IMR-90 (cell line): ENCODE data around the gene CNIH1. TPM values are rescaled to one million over a fixed set of nuclear protein-coding genes. Genes with fewer than 3 reads are reported as not detected.

Experiments
- ATAC-seq: fragments of 200-7000 bp; cut with Tn5 transposase; 2 replicates; pipeline ENCODE4 v1.9.1; 2020; ENCODE audit warnings: low read depth, mild to moderate bottlenecking, moderate library complexity
- BruUV-seq: library from RNA; stranded (reverse); fragments of 400-500 nt; replicated peaks from 2 replicates; lab custom pipeline; 2021; lab: Mats Ljungman, UMichigan
- CTCF ChIA-PET: fragments of 300-600 bp; formaldehyde crosslinking; extraction: SDS; loops from one replicate; lab custom pipeline; 2021; ENCODE audit warnings: antibody characterized with exemption; lab: Yijun Ruan, JAX
- POLR2A ChIA-PET: fragments of 300-600 bp; sonication (Branson Sonifier 250); formaldehyde crosslinking; loops from one replicate; lab custom pipeline; 2022; ENCODE audit warnings: antibody characterized with exemption; ENCODE audit not compliant: unreplicated experiment; lab: Charles Lee
- DNase-seq: peaks from one replicate; pipeline ENCODE4 v3.0.0; 2013
- H2AFZ ChIP-seq: replicated peaks from 2 replicates; pipeline ENCODE3; 2013; ENCODE audit warnings: low read length, mild to moderate bottlenecking; ENCODE audit not compliant: poor library complexity
- H2AK5ac ChIP-seq: 2 replicates; pipeline ENCODE4 v1.6.1; 2013; ENCODE audit warnings: low read depth, low read length, inconsistent platforms
- H2AK9ac ChIP-seq: replicated peaks from 2 replicates; pipeline ENCODE3; 2013; ENCODE audit warnings: mild to moderate bottlenecking, low read depth, low read length, moderate library complexity; ENCODE audit not compliant: poor library complexity
- H2BK120ac ChIP-seq: 2 replicates; pipeline ENCODE4 v1.6.1; 2013; ENCODE audit warnings: low read depth, low read length, inconsistent platforms
- H2BK15ac ChIP-seq: 3 replicates; pipeline ENCODE4 v1.6.1; 2013; ENCODE audit warnings: low read depth, low read length, inconsistent platforms
- H2BK20ac ChIP-seq: 2 replicates; pipeline ENCODE4 v1.6.1; 2013; ENCODE audit warnings: low read depth, mild to moderate bottlenecking, inconsistent platforms, low read length, moderate library complexity
- H2BK5ac ChIP-seq: 2 replicates; pipeline ENCODE4 v1.6.1; 2013; ENCODE audit warnings: mild to moderate bottlenecking, low read depth, low read length, inconsistent platforms; ENCODE audit not compliant: poor library complexity, severe bottlenecking
- H3K14ac ChIP-seq: replicated peaks from 2 replicates; pipeline ENCODE4 v1.6.1; 2013; ENCODE audit warnings: low read depth, low read length, inconsistent platforms
- H3K18ac ChIP-seq: 2 replicates; pipeline ENCODE4 v1.6.1; 2013; ENCODE audit warnings: low read depth, low read length, control low read depth
- H3K23ac ChIP-seq: 2 replicates; pipeline ENCODE4 v1.6.1; 2013; ENCODE audit warnings: low read depth, low read length, inconsistent platforms
- H3K27ac ChIP-seq: 2 replicates; pipeline ENCODE4 v1.5.1; 2013; ENCODE audit warnings: mild to moderate bottlenecking, control low read depth, low read length; ENCODE audit not compliant: insufficient read depth
- H3K27me3 ChIP-seq: 2 replicates; pipeline ENCODE4 v1.6.1; 2013; ENCODE audit warnings: low read length; ENCODE audit not compliant: control insufficient read depth, insufficient read depth
- H3K36me3 ChIP-seq: 2 replicates; pipeline ENCODE4 v1.6.1; 2013; ENCODE audit warnings: low read length, mixed read lengths; ENCODE audit not compliant: control insufficient read depth, insufficient read depth
- H3K4ac ChIP-seq: 2 replicates; pipeline ENCODE4 v1.6.1; 2013; ENCODE audit warnings: low read depth, low read length, inconsistent platforms
- H3K4me1 ChIP-seq: 2 replicates; pipeline ENCODE4 v1.6.1; 2013; ENCODE audit warnings: low read length, mixed read lengths; ENCODE audit not compliant: control insufficient read depth, insufficient read depth
- H3K4me2 ChIP-seq: 2 replicates; pipeline ENCODE4 v1.6.1; 2013; ENCODE audit warnings: low read depth, mild to moderate bottlenecking, control low read depth, low read length, moderate library complexity
- H3K4me3 ChIP-seq: 2 replicates; pipeline ENCODE4 v1.5.1; 2013; ENCODE audit warnings: low read depth, mild to moderate bottlenecking, control low read depth, low read length, moderate library complexity; ENCODE audit not compliant: insufficient read depth
- H3K56ac ChIP-seq: 2 replicates; pipeline ENCODE4 v1.6.1; 2013; ENCODE audit warnings: low read length, inconsistent platforms; ENCODE audit not compliant: insufficient read depth; ENCODE audit errors: extremely low read depth
- H3K79me1 ChIP-seq, 2 experiments: 2 replicates each; pipeline ENCODE4 v1.6.1; 2013; ENCODE audit warnings: low read length in 2 of 2, inconsistent platforms in 1 of 2, low read depth in 1 of 2
- H3K9ac ChIP-seq: 2 replicates; pipeline ENCODE4 v1.6.1; 2013; ENCODE audit warnings: low read depth, low read length, control low read depth
- H3K9me1 ChIP-seq: 2 replicates; pipeline ENCODE4 v1.6.1; 2013; ENCODE audit warnings: low read length, inconsistent platforms; ENCODE audit not compliant: insufficient read depth
- H3K9me3 ChIP-seq: 2 replicates; pipeline ENCODE4 v1.6.1; 2013; ENCODE audit warnings: low read length; ENCODE audit not compliant: control insufficient read depth, insufficient read depth
- H4K20me1 ChIP-seq: 2 replicates; pipeline ENCODE4 v1.6.1; 2013; ENCODE audit warnings: low read length, inconsistent platforms; ENCODE audit not compliant: insufficient read depth
- H4K5ac ChIP-seq: 2 replicates; pipeline ENCODE4 v1.6.1; 2013; ENCODE audit warnings: mild to moderate bottlenecking, low read depth, low read length, control low read depth
- H4K8ac ChIP-seq, 2 experiments: 2 replicates each; pipeline ENCODE4 v1.6.1; 2013; ENCODE audit warnings: low read depth in 2 of 2, low read length in 2 of 2, control low read depth in 1 of 2, inconsistent platforms in 1 of 2
- H4K91ac ChIP-seq: 2 replicates; pipeline ENCODE4 v1.6.1; 2013; ENCODE audit warnings: low read depth, low read length, inconsistent platforms; ENCODE audit not compliant: insufficient read depth
- BHLHE40 ChIP-seq: fragments of 150-350 bp; IDR thresholded peaks from 2 replicates; pipeline ENCODE4 v1.6.1; 2016; ENCODE audit warnings: mild to moderate bottlenecking, low read depth, low read length
- CEBPB ChIP-seq: IDR thresholded peaks from 2 replicates; pipeline ENCODE4 v1.6.1; 2012; ENCODE audit warnings: low read depth, low read length, improper control_type of control experiment
- FOS ChIP-seq: fragments of 150-350 bp; IDR thresholded peaks from 2 replicates; pipeline ENCODE4 v1.6.1; 2016; ENCODE audit warnings: low read depth, low read length
- MAFK ChIP-seq: IDR thresholded peaks from 2 replicates; pipeline ENCODE4 v1.6.1; 2012; ENCODE audit warnings: low read depth, low read length, improper control_type of control experiment
- WGBS, 2 experiments: methylation state at CpG; one replicate each; pipeline versions ENCODE4 v1.1.5 to v1.1.7; 2013; ENCODE audit warnings: missing lambda C conversion rate in 2 of 2; ENCODE audit not compliant: insufficient read length in 1 of 2; ENCODE audit errors: extremely low coverage in 2 of 2; 5-methylcytosine and 5-hydroxymethylcytosine counted together
- dilution Hi-C: fragments of 300-500 bp; cut with HindIII; formaldehyde crosslinking; loops from one replicate; pipeline ENCODE4 v1.14.3; 2018; ENCODE audit warnings: low sequenced_read_pairs; ENCODE audit not compliant: unreplicated experiment
- in situ Hi-C: fragments of 300-500 bp; cut with MboI; formaldehyde crosslinking; loops from 3 replicates; pipeline ENCODE4 v1.14.3; 2019; ENCODE audit warnings: low sequenced_read_pairs, inconsistent platforms, mixed read lengths
- intact Hi-C: fragments of 100-400 bp; cut with micrococcal nuclease; formaldehyde crosslinking; loops from 2 replicates; pipeline ENCODE4 v1.10.0; 2022
- polyA plus RNA-seq, 3 experiments: library from polyadenylated mRNA; depleted of rRNA; stranded (reverse); fragments of >200 nt; gene quantifications; 2 replicates each; pipeline ENCODE4 v1.2.3, GENCODE V29; 2012; ENCODE audit warnings: low replicate concordance in 1 of 3
- total RNA-seq: library from RNA; depleted of rRNA; stranded (reverse); fragments of >200 nt; gene quantifications from 2 replicates; pipeline ENCODE4 v1.2.3, GENCODE V29; 2012
- TF ChIP-seq, protein P1 (sequence below): fragments of 150-350 bp; IDR thresholded peaks from 2 replicates; pipeline ENCODE4 v1.6.1; 2016; ENCODE audit warnings: low read depth, mild to moderate bottlenecking, low read length, moderate library complexity, borderline replicate concordance

Gene CNIH1
- total and polyA plus RNA-seq, 2 of the 4 experiments (the other 2 are of a cell fraction), result 244 to 284 TPM

DNA sequence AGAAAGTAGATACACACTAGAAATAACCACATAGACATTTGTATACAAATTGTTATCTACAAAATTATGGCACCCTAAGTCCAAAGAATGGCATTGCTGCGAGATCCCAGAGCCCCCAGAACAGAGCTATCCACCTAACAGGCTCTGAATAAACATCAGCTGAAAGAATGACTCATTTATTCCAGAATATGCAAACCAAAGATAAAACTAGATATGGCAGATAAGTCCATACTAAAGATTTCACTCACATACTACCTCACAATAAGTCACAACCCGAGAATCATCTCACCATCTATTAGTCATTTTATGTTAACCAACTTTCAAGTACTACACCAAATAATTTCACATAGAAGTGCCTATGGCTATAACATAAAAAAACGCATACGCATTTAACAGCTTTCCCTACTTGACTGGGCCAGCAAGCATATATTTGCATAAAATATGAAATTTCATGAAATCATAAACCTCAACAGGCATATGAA lies 5.6 kb downstream of the CNIH1 start:
- BruUV-seq, result no TSS peak
- H2AK5ac ChIP-seq, result no peak overlapping the region
- H3K18ac ChIP-seq, result no peak overlapping the region
- H4K5ac ChIP-seq, result no peak overlapping the region; the same call in 1 of the 2 replicates
- peaks cover 12% of the 10 kb centered on the region for H3K4me1 ChIP-seq
- ChIA-PET POLR2A (no interaction called here), CTCF (interaction anchor here (1.3 kb wide), 1 partner anchor 338 kb away, joined by 5 read pairs; no protein-coding TSS in a partner anchor)
- H2BK20ac ChIP-seq, result no peak overlapping the region
- H3K36me3 ChIP-seq, result peaks cover 9% of the 10 kb centered on the region
- no peaks in the 10 kb centered on the region for H3K27me3 ChIP-seq
- TF ChIP-seq, protein P1, sequence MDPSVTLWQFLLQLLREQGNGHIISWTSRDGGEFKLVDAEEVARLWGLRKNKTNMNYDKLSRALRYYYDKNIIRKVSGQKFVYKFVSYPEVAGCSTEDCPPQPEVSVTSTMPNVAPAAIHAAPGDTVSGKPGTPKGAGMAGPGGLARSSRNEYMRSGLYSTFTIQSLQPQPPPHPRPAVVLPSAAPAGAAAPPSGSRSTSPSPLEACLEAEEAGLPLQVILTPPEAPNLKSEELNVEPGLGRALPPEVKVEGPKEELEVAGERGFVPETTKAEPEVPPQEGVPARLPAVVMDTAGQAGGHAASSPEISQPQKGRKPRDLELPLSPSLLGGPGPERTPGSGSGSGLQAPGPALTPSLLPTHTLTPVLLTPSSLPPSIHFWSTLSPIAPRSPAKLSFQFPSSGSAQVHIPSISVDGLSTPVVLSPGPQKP, result no peak
- peak; percentile 35; the same call in 1 of the 2 replicates for TF ChIP-seq CEBPB
- TF ChIP-seq BHLHE40, result peak; percentile 33
- peak; percentile 75 for TF ChIP-seq FOS
- 0 out of 2 replicates have a peak, but pooled peaks have one; percentile 8 for TF ChIP-seq MAFK
- no peak overlapping the region for H3K4ac ChIP-seq
- H3K23ac ChIP-seq, result no peak overlapping the region
- H3K4me2 ChIP-seq, result peak overlapping the region; percentile 94
- no peak overlapping the region for H2BK120ac ChIP-seq
- no peaks in the 10 kb centered on the region for H3K9me3 ChIP-seq
- H4K8ac ChIP-seq, result no peak overlapping the region
- H3K79me1 ChIP-seq, result peaks cover 12 to 56% of the 10 kb centered on the region in 2 experiments
- H3K14ac ChIP-seq, result no peak overlapping the region
- no peak overlapping the region for H4K91ac ChIP-seq
- ATAC-seq (peak; percentile 77), DNase-seq (peak; percentile 84)
- H3K9me1 ChIP-seq, result peaks cover 10% of the 10 kb centered on the region
- H2AFZ ChIP-seq, result no peak overlapping the region
- dilution Hi-C loops, result no loop called here
- H3K9ac ChIP-seq, result no peak overlapping the region
- no CpG with 5 or more reads among the region's 4 CpGs for WGBS, 2 experiments
- intact Hi-C loops, result no loop called here
- in situ Hi-C loops, result no loop called here
- H2BK15ac ChIP-seq, result no peak overlapping the region
- H3K27ac ChIP-seq, result no peak overlapping the region; the same call in 1 of the 2 replicates
- H3K56ac ChIP-seq, result no peak overlapping the region
- peaks cover 40% of the 10 kb centered on the region for H4K20me1 ChIP-seq
- no peak overlapping the region; the same call in 1 of the 2 replicates for H3K4me3 ChIP-seq
- peak overlapping the region; percentile 54 for H2BK5ac ChIP-seq
- no peak overlapping the region for H2AK9ac ChIP-seq
